HG03460 (cell line): Measurements from ENCODE around the gene SLAIN1.
A peak's percentile ranks its signal among the peaks of the same experiment; 100 is the strongest.
"Not testable (repeated sequence)": the region's sequence is repeated elsewhere in the genome, so short reads cannot be mapped to it uniquely, and the experiment has no call there.

Source experiments
- ATAC-seq: cut with Tn5 transposase; IDR thresholded peaks from one replicate; pipeline ENCODE4 v1.9.1; 2021; ENCODE audit not compliant: unreplicated experiment

SLAIN1 gene

GRCh38 chr13:77697217-77698103 lies at the start of gene SLAIN1:
SLAIN1 (plus strand) TSS chr13:77697687; CDS start chr13:77697914, 227 bp downstream.
- ATAC-seq = peak; percentile 73

GRCh38 chr13:77650409-77650808 lies 47.1 kb upstream of the SLAIN1 start:
- ATAC-seq = no peak

DNA sequence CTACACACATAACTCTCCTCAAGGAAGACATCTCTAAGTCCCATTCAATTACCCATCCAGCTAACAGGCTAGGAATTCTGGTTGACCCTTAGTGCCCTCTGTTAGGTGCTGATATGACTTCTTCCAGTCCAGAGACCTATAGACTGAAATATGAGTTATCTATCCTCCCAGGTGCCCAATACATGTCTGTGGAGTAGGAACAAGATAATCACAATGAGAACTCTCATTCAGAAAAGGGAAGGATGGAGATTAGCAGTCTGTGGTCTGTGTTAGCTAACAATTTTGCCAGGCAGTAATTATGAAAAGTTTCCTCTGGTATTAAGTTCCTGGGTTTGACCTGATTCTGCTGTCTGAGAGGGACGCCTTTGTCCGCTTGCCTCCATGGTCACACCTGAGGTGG lies 44.2 kb upstream of the SLAIN1 start:
- ATAC-seq = no peak

GRCh38 chr13:77660016-77660415 lies 37.5 kb upstream of the SLAIN1 start:
- not testable (repeated sequence) for ATAC-seq

DNA sequence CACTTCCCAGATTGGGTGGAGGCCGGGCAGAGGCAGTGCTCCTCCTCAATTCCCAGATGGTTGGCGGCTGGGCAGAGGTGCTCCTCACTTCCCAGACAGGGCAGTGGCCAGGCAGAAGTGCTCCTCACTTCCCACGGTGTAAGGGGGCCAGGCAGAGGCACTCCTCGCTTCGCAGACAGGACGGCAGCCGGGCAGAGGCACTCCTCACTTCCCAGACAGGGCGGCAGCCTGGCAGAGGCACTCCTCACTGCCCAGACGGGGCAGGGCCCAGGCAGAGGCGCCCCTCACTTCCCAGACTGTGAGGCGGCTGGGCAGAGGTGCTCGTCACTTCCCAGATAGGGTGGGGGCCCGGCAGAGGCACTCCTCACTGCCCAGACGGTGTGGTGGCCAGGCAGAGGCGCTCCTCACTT lies 36.6 kb upstream of the SLAIN1 start:
- ATAC-seq = no peak

DNA sequence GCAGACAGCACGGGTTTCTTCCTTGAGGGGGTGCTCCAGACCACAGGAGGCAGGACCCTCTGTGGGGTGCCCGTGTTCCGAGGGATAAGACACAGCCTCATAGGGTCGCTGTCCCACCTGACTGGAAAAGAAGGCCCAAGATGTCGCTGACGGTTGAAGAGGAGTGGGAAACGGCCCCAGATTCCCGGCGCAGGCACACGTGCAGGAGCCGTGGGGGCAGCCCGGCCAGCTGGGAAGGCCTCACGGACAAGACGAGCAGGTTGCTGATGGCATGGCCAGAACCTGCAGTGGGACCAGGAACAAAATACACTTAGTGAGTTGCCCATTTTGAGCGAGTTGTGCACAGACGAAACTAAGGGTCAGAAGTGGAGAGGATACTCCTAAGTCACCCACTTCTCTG lies 35.2 kb upstream of the SLAIN1 start:
- ATAC-seq = not testable (repeated sequence)

GRCh38 chr13:77662831-77663230 lies 34.7 kb upstream of the SLAIN1 start:
- not testable (repeated sequence) for ATAC-seq

DNA sequence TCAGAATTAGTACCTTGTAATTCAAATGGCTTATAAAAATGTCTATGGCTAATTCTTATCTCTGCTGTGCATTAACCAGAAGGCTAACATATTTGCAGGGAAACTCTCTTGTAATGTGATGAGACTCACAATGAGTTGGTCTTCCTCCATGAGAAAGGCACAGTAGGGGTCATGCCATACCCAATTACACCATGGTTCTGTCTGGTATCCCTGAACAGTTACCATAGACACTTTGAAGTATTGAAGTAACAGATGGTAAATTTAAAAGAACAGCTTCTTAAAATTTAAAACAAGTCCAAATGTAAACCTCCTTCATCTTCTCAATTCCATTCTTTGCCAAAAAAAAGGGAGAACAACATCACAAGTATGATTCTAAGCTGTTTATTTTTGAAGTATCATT lies 22.6 kb upstream of the SLAIN1 start:
- ATAC-seq = no peak

DNA sequence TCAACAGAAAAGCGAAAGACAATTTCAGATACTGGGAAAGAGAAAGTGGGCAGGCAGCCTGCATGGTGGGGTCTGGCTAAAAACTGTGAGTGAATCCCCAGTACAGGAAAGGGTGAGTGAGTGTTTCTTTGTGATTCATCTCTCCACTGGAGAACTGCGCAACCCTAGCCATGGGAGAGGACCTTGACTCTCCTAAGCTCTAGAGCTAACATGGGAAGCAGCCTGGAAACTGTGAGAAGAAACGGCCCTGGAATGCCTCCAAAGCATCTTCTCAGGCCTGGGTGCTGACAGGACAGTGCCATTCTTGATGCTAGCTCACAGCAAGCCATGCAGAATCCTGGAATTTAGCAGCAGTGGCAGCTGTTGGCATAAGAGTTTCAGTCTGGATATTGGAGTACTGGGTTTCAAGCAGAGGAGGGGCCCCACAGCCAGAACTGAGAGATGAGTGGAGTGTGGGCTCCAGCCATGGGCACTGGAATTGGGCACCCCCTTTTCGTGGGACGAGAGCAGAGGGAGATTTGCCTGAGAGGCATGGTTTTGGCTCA lies 18.7 kb upstream of the SLAIN1 start:
- no peak for ATAC-seq

DNA sequence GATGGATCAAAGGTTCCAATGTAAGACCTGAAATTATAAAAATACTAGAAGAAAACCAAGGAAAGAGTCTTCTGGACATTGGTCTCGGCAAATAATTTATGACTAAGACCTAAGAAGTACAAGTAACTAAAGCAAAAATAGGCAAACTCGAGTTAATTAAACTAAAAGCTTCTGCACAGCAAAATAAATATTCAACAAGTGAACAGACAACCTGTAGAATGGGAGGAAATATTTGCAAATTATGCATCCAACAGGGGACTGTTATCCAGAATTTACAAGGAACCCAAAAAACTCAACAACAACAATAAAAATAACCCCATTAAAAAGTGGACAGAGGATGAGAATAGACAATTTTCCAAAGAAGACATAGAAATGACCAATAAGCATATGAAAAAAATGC lies 9.7 kb upstream of the SLAIN1 start:
- ATAC-seq = no peak

DNA sequence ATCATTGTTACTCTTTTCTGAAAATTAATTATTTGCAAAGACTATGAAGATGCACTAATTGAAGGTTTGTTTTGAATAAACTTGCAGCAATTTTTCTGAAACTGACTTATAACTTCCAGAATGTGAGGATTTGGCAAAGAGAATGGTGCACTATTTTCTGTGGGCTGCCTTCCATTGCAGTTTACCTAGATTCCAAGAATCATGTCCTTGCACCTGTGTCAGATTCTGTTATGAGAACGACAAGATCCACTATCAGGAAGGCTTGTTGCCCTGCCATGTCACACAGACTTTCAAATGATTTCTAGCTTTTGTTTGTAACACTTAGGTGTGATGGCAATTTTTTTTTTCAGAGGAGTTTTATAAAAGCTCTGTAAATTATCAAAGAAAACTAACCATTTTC lies 5.6 kb upstream of the SLAIN1 start:
- ATAC-seq = no peak

DNA sequence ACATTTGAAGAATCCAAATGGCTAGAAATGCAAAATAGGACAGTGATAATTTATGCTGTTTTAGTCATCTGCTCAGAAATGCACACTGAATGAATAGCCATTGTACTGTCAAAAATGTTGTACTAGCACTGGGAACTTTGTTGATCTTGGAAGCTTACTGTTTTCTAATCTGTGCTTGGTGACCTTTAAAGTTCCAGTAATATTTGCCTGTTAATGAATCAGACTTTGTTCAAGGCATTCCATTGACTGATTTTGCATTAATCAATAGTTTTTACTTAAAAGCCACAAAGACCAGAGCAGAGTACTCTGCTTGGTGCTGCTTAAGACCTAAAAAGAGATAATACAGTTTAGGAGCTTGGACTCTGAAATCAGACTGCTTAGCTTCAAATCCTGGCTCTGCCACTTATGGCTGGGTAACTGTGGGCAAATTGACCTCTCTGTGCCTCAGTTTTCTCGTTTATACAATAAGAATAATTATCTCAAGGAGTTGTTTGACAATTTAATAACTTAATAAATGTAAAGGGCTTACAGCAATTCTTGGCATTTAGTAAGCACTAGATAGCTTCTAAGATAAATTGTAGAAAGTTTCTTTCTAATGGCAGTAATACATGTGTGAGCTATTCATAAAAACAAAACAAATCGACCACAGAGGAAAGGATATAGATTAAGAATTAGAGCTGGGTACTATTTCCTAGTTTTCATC lies 4.6 kb upstream of the SLAIN1 start:
- no peak for ATAC-seq

- no peak for ATAC-seq
Measured at GRCh38 chr13:77693449-77693940, 4.0 kb upstream of the SLAIN1 start.

- ATAC-seq = no peak
Measured at GRCh38 chr13:77696006-77696878, 1.2 kb upstream of the SLAIN1 start.

DNA sequence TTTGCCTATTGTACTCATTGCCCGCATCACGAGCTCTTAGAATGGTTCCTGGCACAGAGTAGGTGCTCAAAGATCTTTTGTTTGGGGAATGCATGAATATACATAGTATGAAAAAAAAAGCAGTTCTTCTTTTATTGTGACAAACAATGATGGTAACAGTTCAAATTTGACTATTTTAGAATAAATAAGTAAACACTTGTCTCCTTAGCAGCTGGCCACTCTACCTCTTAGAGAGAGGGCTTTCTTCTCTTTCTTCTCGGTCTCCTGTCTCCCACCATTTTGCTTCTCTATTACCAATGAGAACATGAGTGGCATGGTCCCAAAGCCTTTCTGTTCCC lies 639 bp upstream of the SLAIN1 start:
- ATAC-seq = no peak

GRCh38 chr13:77698201-77699058 lies 943 bp downstream of the SLAIN1 start:
- ATAC-seq = peak; percentile 30

- ATAC-seq = no peak
Measured at GRCh38 chr13:77699059-77699680, 1.7 kb downstream of the SLAIN1 start.

DNA sequence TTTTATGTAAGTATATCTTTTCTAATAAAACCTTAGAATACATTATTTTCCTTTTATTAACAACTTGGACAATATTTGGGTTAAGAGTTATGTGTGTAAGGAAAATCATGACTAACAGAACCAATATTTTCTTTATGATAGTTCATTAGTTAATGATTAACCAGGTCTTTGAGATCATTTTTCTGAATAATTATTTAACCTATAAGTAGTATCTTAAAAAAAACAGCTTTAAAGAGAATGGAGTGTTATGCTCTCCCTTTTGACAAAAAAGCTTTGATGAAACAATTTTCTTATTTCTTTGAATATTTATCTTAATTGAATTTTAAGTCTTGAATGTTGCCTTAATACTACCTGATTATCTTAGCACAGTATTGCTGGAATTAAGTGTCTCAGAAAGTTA lies 3.8 kb downstream of the SLAIN1 start:
- ATAC-seq = no peak

DNA sequence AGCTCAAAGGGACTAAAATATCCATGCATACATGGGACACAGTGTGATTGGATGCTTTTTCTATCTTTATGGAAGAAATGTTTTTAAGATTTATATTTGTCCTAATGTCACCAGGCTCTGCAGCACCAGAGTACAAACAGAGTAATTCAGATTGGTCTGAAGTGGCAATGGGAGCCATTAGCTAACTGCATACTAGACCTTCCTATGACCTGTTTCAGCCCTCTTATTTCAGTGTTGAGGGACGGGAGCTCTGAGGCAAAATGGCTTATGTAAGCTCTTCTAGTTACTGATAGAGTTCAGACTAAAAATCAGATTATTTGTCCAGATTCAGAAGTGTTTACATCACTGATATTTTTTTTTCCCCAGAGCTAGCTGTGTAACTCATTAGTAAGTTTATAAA lies 4.9 kb downstream of the SLAIN1 start:
- no peak for ATAC-seq

- ATAC-seq = no peak
Measured at GRCh38 chr13:77703408-77703807, 5.9 kb downstream of the SLAIN1 start.
